PC-3 (cell line): ENCODE measurements around the gene GH1.

ENCODE experiments used
- CTCF ChIP-seq: fragments of 300-600 bp; sonication (generic); conservative IDR thresholded peaks from 2 replicates; pipeline ENCODE4 v1.5.1; 2017; ENCODE audit warnings: antibody characterized with exemption, low read depth, mild to moderate bottlenecking, low read length
- EZH2 ChIP-seq: fragments of 300-600 bp; sonication (generic); IDR thresholded peaks from one replicate; pipeline ENCODE4 v1.6.1; 2017; ENCODE audit warnings: antibody characterized with exemption, mild to moderate bottlenecking, low read length; ENCODE audit not compliant: unreplicated experiment
- EZH2phosphoT487 ChIP-seq: fragments of 300-600 bp; sonication (generic); IDR thresholded peaks from 2 replicates; pipeline ENCODE4 v1.6.1; 2018; ENCODE audit warnings: mild to moderate bottlenecking, antibody characterized with exemption, low read length, borderline replicate concordance

- TF ChIP-seq CTCF (peak; percentile 24; the same call in 1 of the 2 replicates), EZH2phosphoT487 (no peak), EZH2 (no peak)
Measured at GRCh38 chr17:63918305-63918704, 334 bp downstream of the GH1 start.
